ENCODE results near the gene YIPF4.

Gene YIPF4

DNA sequence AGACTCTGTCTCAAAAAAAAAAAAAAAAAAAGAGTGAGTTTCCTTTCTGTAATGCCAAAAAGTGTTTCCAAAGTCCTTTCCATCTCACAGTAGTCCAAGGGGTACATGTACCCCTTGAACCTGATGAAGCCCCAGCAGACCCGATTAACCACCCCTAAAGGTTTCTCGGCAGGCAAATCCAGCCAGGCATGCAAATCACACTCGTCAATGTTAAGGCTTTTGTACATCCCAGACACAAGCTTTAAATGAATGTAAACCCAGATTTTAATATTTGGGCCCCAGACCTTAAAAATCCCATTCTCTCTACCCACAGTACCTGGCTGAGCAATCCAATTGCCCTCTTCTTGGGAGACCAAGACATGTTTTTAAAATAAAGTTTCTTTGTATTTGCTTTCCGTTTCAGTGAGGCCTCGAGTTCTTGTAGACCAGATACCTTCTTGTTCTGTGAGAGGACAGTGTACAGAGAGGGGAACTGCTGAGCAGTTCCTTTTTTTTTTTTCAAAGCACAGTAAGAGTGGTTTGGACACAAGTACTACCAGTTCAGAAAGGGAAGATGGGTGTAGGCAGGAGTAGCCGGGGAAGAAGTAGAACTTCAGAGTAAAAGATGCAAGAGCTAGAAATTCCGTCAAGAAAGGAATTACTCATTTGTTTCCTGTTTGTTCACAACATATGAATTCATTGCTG lies 13.1 kb upstream of the YIPF4 start, which contains the start of gene NLRC4:
Gene NLRC4, minus strand, starts transcription at position 465 of the 684 bp plus-strand sequence. CDS start 8,111 bp downstream, outside the sequence.
- TF ChIP-seq, protein P1, sequence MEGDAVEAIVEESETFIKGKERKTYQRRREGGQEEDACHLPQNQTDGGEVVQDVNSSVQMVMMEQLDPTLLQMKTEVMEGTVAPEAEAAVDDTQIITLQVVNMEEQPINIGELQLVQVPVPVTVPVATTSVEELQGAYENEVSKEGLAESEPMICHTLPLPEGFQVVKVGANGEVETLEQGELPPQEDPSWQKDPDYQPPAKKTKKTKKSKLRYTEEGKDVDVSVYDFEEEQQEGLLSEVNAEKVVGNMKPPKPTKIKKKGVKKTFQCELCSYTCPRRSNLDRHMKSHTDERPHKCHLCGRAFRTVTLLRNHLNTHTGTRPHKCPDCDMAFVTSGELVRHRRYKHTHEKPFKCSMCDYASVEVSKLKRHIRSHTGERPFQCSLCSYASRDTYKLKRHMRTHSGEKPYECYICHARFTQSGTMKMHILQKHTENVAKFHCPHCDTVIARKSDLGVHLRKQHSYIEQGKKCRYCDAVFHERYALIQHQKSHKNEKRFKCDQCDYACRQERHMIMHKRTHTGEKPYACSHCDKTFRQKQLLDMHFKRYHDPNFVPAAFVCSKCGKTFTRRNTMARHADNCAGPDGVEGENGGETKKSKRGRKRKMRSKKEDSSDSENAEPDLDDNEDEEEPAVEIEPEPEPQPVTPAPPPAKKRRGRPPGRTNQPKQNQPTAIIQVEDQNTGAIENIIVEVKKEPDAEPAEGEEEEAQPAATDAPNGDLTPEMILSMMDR (IDR thresholded peaks at IDR 0.05) = no peak

DNA sequence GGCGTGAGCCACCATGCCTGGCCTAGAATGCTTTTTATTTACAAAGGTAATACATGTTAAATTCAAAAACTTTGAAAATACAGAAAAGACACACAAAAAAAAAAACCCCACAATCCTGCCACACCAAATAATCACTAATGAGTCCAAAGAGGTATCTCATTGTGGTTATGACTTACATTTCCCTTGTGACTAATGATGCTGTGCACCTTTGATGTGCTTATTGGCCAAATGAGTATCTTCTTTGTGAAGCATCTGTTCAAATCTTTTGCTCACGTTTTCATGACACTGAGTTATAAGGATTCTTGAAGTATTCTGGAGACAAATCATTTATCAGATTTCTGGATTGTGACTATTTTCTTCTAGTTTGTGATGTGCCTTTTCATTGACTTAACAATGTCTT lies 6.6 kb upstream of the YIPF4 start:
- TF ChIP-seq, protein P1 (IDR thresholded peaks at IDR 0.05) = no peak

DNA sequence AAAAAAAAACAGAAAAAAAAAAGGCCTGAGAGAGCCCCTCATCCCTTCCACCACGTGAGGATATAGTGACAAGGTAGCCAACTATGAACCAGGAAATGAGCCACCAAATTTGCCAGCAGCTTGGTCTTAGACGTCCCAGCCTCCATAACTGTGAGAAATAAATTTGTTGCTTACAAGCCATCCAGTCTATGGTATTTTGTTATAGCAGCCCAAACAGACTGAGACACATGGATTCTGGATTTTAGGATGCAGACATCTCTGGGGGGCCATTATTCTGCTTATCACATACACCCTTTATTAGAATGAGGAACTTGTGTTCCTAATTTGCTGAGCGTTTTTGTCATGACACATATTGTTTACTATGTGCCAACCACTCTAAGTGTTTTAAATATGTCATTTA lies 5.4 kb upstream of the YIPF4 start:
- TF ChIP-seq, protein P1 (IDR thresholded peaks at IDR 0.05) = no peak

DNA sequence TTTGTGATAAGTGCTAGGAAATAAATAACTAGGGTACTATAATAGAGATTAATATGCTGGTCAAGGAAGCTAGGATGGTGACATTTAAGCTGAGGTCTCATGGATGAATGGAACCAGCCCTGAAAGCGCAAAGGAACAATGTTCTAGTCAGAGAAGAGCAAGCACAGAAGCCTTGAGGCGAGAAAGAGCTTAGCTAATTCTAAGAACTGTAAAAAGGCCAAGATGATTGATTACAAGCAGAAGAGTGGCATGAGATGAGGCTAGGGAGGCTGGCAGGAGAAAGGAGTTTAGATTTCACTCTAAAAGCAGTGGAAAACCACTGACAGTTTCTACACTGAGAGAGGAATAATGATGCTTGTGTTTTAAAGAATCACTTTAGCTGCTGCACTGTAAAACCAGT lies 3.4 kb upstream of the YIPF4 start:
- TF ChIP-seq, protein P1 (IDR thresholded peaks at IDR 0.05) = no peak

DNA sequence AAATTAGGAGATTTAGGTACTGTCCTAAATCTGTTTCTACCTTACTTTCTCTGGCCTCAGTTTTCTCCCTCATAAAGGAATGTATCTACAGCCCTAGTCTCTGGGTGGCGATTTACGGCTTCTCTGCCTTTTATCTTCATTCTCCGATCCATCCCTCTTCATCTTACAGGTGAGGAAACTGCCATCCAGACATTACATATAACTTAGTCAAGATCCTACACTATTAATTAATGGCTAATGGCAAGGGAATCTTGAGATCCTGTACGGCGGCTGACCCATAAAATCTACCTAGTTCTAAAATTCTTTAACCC lies 386 bp upstream of the YIPF4 start:
- TF ChIP-seq, protein P1 (IDR thresholded peaks at IDR 0.05) = no peak

DNA sequence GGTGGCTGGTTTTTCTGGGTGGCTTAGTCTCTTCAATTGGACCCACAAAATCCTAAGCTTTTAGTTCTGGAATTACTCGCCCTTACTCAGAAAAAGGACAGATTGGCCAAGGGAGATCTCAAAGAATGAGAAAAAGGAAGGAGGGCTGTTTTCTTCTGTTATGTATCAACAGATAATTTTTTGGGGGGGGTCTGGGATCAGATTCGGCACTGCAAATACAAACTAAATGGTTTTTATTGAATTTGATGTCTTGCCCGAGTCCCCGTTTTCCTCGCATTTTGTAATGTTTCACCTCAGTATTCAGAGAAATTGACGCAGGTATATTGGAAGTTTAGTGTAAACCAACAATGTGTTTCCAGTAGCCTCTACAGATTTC lies 762 bp downstream of the YIPF4 start:
- TF ChIP-seq, protein P1 (IDR thresholded peaks at IDR 0.05) = no peak

DNA sequence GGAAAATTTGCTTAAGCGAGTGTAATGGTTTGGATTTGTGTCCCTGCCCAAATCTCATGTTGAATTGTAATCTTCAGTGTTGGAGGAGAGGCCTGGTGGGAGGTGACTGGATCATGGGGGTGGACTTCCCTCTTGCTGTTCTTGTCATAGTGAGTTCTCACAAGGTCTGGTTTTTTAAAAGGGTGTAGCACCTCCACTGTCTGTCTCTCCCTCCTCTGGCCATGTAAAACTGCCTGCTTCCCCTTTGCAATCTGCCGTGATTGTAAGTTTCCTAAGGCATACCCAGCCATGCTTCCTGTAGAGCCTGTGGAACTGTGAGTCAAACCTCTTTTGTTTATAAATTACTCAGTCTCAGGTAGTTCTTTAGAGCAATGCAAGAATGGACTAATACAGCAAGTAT lies 6.6 kb downstream of the YIPF4 start:
- TF ChIP-seq, protein P1 (IDR thresholded peaks at IDR 0.05) = no peak

Data from LNCAP (cell line).